HG03175 (cell line): ENCODE measurements around the gene NRXN3.

ENCODE experiments used
- ATAC-seq: cut with Tn5 transposase; IDR thresholded peaks from one replicate; pipeline ENCODE4 v1.9.1; 2021; ENCODE audit warnings: mild to moderate bottlenecking, moderate library complexity; ENCODE audit not compliant: unreplicated experiment

NRXN3 gene

GRCh38 chr14:79878785-79879184 lies 1708.6 kb downstream of the NRXN3 start:
- no peak for ATAC-seq

GRCh38 chr14:79881299-79881698 lies 1711.1 kb downstream of the NRXN3 start:
- ATAC-seq, result no peak

DNA sequence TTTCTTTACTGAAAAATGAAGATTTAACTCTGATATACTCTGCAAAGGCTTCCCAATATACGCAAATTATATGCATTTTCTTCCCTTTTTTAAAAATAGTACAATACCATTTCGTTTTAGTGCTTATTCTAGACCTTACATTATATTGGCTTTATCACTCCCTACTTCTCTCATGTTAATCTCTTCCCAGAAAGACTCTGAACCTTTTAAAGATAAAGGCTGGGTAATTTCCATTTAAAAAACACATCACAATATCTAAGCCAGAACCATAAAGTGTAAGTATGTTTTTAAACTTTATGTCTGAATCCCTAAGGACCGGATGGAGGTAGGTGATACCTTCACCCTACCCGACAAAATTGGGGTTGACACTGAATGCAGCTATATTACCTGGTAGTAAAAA lies 1720.4 kb downstream of the NRXN3 start:
- no peak for ATAC-seq

DNA sequence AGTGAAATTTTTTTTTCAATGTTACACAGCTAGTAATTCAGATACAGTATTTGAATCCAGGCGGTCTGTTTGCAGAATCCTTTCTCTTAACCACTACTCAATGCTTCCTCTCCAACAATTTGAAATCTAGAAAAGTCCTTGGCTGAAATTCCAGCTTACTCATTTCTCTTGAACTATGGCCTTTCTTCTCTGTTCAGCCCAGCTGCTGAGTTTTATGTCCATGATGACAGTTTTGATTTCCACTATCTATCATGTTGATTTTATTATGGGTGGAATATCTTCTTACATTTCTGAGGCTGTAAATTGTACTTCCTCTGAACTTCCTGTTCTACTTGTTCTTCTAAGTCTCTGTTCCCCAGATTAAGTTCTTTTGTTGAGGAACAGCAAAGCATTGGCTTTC lies 1725.8 kb downstream of the NRXN3 start:
- no peak for ATAC-seq

DNA sequence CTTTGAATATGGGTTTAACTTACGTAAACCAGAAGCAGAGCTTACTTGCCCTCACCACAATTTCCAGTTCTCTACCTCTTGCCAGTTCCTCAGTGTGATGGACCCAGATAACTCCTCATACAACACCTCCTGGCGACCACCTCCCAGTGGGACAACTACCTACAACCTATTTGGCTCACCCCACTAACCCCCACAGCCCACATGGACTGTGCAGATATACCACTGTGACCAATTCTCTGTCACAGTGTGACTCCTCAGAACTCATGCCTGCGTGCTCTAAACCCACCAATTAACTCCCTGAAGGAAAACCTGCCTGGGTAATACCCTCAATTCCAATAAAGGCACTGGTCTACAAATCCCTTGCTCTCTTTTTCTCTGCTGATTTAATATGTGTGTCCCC lies 1729.4 kb downstream of the NRXN3 start:
- ATAC-seq, result no peak

DNA sequence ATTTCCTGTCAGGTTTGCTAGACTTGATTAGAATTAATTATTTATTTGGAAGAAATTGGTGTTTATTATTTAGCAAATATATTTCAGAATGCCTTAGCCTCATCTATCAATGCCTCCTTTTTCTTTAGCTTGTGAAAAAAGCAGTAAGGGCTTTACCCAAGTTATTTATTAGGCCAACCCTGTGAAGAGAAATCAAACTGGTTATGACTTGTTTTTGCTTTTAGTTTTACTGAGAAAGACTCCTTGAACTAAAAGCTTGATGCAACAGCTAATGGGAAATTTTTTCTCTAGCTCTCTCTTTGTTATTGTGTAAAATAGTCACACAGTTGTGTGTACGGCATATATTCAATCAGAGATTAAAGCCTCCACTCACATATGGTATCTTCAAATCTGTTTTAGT lies 1734.3 kb downstream of the NRXN3 start:
- ATAC-seq, result no peak

- no peak for ATAC-seq
These were observed 1736.8 kb downstream of the NRXN3 start for GRCh38 chr14:79906994-79907393.

DNA sequence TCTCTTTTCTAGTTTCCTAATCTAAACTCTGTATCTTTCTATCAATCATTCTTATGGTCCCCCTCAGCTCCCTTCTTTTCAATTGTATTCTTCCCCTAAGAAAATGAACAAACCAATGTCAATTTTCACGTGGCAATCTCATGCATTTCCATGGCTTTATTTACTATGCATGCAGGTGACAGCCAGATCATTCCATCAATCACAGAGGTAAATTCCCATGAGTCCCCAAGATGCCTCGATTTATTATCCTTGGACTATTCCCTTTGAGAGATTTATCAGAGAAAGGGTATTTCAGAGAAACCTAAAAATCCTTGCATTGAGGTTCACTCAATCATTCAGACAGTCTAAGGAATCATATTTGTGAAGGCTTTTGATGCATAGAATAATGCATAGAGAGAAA lies 1739.9 kb downstream of the NRXN3 start:
- ATAC-seq, result no peak

DNA sequence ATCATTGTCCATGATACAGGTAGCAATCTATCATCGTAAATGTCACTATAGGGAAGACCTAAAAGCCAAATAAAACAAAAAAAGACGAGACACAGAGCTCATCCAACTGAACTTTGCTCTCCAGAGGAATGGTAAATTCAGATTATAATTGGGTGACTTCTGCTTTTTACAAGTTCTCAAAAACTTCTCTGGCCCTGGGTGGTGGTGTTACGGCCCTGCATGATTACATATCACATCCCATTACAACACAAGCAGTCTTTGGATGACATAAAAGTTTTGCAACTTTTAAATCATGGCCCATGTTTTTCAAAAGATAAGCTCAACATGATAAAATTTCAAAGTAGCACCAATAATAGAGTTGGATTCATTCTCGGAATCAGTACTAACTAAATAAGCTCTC lies 1741.6 kb downstream of the NRXN3 start:
- no peak for ATAC-seq

DNA sequence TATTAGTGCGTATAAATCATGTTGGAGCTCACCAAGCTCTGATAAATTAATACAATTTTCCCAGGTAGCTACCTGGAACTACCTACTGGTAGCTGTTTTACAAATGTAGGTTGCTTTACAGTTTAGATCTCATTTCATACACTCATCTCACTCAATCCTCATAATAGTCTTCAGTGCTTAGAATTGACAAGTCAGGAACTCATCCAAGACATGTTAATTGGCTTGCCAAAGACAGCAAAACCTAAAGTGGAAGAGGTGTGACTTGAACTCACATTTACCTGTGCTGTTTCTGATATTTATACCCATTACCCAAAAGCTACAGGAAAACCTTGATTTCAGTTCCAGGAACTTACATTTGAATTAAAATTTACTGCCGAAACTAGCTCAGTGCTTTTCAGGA lies 1744.4 kb downstream of the NRXN3 start:
- no peak for ATAC-seq

DNA sequence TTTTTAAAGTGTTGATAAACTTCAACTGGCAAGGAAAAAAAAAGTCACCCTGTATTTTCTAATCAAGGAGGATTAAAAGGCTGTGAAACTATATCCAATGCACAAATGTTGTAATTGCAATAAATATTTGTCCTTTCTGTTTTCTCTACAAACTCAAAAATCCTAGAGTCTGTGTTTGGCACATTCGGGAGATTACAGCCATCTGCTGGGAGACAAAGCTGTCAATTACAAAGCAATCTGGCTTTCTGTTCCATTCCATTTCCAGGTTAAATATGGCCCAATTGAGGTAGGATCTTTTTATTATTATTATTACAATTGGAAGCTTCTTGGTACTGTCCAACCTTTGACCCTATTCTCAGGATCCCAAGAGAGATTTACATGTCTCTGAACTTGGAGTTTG lies 1745.2 kb downstream of the NRXN3 start:
- no peak for ATAC-seq

GRCh38 chr14:79916281-79916680 lies 1746.1 kb downstream of the NRXN3 start:
- ATAC-seq, result no peak

DNA sequence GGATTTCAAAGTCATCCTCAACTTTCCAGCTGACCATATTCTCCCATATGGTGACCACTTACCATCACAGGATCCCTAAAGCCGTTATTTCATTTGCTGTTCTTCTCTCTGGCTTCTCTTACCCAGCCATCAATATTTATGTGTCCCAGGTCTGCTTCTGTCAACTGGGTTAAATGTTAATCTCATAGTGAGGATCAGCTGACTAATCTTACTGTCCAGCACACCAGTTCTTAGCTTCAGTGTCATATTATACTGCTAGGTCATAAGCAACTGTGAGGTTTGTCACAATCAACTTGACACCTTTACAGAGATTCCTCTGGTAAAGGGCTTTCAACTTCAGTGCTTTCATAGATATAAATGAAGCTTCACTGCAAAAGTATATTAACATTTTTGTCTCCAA lies 1746.7 kb downstream of the NRXN3 start:
- ATAC-seq, result no peak
